ENCODE measurements around the gene MAP3K4.

- TF ChIP-seq CTCF (IDR thresholded peaks at IDR 0.05) (no peak), EP300 (IDR thresholded peaks at IDR 0.05) (no peak), POLR2A (IDR thresholded peaks at IDR 0.05) (no peak), POLR2AphosphoS5 (IDR thresholded peaks at IDR 0.05) (no peak)
Measured at GRCh38 chr6:160999516-160999915, 7.9 kb downstream of the MAP3K4 start.

Measured in stomach (tissue), 4 donors.